ENCODE results near the gene FMN2.

- TF ChIP-seq CTCF (IDR thresholded peaks at IDR 0.05; ENCODE audit: insufficient read depth, low read length) (no peak), POLR2AphosphoS5 (IDR thresholded peaks at IDR 0.05; ENCODE audit: low read depth) (no peak), GABPA (IDR thresholded peaks at IDR 0.05; ENCODE audit: low read depth) (no peak)
- TF ChIP-seq, protein P1, sequence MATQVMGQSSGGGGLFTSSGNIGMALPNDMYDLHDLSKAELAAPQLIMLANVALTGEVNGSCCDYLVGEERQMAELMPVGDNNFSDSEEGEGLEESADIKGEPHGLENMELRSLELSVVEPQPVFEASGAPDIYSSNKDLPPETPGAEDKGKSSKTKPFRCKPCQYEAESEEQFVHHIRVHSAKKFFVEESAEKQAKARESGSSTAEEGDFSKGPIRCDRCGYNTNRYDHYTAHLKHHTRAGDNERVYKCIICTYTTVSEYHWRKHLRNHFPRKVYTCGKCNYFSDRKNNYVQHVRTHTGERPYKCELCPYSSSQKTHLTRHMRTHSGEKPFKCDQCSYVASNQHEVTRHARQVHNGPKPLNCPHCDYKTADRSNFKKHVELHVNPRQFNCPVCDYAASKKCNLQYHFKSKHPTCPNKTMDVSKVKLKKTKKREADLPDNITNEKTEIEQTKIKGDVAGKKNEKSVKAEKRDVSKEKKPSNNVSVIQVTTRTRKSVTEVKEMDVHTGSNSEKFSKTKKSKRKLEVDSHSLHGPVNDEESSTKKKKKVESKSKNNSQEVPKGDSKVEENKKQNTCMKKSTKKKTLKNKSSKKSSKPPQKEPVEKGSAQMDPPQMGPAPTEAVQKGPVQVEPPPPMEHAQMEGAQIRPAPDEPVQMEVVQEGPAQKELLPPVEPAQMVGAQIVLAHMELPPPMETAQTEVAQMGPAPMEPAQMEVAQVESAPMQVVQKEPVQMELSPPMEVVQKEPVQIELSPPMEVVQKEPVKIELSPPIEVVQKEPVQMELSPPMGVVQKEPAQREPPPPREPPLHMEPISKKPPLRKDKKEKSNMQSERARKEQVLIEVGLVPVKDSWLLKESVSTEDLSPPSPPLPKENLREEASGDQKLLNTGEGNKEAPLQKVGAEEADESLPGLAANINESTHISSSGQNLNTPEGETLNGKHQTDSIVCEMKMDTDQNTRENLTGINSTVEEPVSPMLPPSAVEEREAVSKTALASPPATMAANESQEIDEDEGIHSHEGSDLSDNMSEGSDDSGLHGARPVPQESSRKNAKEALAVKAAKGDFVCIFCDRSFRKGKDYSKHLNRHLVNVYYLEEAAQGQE (IDR thresholded peaks at IDR 0.05; ENCODE audit: insufficient replicate concordance, low read depth), result no peak
Measured at GRCh38 chr1:240500647-240501046, 409.0 kb downstream of the FMN2 start.
